ENCODE data around the gene PADI1.

GRCh38 chr1:17207540-17207939 is 2.6 kb downstream of the PADI1 start:
- no peak for TF ChIP-seq CTCF (IDR thresholded peaks at IDR 0.05; ENCODE audit: low read depth, low read length, missing input control)
- TF ChIP-seq, protein P1, sequence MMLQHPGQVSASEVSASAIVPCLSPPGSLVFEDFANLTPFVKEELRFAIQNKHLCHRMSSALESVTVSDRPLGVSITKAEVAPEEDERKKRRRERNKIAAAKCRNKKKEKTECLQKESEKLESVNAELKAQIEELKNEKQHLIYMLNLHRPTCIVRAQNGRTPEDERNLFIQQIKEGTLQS (IDR thresholded peaks at IDR 0.05), result no peak
- no peak for TF ChIP-seq GABPA (IDR thresholded peaks at IDR 0.05 in 1 of 2, conservative IDR thresholded peaks at IDR 0.05 in 1 of 2)
- TF ChIP-seq YY1 (IDR thresholded peaks at IDR 0.05), result no peak
- no peak for TF ChIP-seq RAD21 (IDR thresholded peaks at IDR 0.05)
- TF ChIP-seq, protein P2, sequence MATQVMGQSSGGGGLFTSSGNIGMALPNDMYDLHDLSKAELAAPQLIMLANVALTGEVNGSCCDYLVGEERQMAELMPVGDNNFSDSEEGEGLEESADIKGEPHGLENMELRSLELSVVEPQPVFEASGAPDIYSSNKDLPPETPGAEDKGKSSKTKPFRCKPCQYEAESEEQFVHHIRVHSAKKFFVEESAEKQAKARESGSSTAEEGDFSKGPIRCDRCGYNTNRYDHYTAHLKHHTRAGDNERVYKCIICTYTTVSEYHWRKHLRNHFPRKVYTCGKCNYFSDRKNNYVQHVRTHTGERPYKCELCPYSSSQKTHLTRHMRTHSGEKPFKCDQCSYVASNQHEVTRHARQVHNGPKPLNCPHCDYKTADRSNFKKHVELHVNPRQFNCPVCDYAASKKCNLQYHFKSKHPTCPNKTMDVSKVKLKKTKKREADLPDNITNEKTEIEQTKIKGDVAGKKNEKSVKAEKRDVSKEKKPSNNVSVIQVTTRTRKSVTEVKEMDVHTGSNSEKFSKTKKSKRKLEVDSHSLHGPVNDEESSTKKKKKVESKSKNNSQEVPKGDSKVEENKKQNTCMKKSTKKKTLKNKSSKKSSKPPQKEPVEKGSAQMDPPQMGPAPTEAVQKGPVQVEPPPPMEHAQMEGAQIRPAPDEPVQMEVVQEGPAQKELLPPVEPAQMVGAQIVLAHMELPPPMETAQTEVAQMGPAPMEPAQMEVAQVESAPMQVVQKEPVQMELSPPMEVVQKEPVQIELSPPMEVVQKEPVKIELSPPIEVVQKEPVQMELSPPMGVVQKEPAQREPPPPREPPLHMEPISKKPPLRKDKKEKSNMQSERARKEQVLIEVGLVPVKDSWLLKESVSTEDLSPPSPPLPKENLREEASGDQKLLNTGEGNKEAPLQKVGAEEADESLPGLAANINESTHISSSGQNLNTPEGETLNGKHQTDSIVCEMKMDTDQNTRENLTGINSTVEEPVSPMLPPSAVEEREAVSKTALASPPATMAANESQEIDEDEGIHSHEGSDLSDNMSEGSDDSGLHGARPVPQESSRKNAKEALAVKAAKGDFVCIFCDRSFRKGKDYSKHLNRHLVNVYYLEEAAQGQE (IDR thresholded peaks at IDR 0.05), result no peak
- TF ChIP-seq, protein P3, sequence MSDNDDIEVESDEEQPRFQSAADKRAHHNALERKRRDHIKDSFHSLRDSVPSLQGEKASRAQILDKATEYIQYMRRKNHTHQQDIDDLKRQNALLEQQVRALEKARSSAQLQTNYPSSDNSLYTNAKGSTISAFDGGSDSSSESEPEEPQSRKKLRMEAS (IDR thresholded peaks at IDR 0.05), result no peak
- TF ChIP-seq TAF1 (conservative IDR thresholded peaks at IDR 0.05), result no peak
- no peak for TF ChIP-seq HNF4G (IDR thresholded peaks at IDR 0.05)
- no peak for TF ChIP-seq RXRA (IDR thresholded peaks at IDR 0.05)
- TF ChIP-seq SP1 (IDR thresholded peaks at IDR 0.05), result no peak
- no peak for TF ChIP-seq JUND (IDR thresholded peaks at IDR 0.05)

Measured in liver (tissue), 3 donors.